Fibroblast of lung (primary cell): Measurements from ENCODE around the gene CBY3.

Experiments
- EZH2 ChIP-seq: IDR thresholded peaks from 2 replicates; pipeline ENCODE4 v1.5.1; 2012; ENCODE audit warnings: low read length, control low read depth, mild to moderate bottlenecking; ENCODE audit errors: missing control alignments
- TF ChIP-seq, protein P1 (sequence below), 2 donors: IDR thresholded peaks in 1 of 2; conservative IDR thresholded peaks in 1 of 2; 1 replicate in 1 of 2; 2 replicates in 1 of 2; pipeline ENCODE4 v1.5.1; 2011 to 2012; ENCODE audit warnings: low read length in 2 of 2, control low read depth in 1 of 2, inconsistent platforms in 1 of 2, low read depth in 1 of 2, mild to moderate bottlenecking in 1 of 2

- TF ChIP-seq, protein P1, sequence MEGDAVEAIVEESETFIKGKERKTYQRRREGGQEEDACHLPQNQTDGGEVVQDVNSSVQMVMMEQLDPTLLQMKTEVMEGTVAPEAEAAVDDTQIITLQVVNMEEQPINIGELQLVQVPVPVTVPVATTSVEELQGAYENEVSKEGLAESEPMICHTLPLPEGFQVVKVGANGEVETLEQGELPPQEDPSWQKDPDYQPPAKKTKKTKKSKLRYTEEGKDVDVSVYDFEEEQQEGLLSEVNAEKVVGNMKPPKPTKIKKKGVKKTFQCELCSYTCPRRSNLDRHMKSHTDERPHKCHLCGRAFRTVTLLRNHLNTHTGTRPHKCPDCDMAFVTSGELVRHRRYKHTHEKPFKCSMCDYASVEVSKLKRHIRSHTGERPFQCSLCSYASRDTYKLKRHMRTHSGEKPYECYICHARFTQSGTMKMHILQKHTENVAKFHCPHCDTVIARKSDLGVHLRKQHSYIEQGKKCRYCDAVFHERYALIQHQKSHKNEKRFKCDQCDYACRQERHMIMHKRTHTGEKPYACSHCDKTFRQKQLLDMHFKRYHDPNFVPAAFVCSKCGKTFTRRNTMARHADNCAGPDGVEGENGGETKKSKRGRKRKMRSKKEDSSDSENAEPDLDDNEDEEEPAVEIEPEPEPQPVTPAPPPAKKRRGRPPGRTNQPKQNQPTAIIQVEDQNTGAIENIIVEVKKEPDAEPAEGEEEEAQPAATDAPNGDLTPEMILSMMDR (conservative IDR thresholded peaks at IDR 0.05 in 1 of 2, IDR thresholded peaks at IDR 0.05 in 1 of 2; ENCODE audit: low read depth in 1 of 2, low read length in 2 of 2): no peak
- no peak for TF ChIP-seq EZH2
Measured at GRCh38 chr5:179697108-179697507, 16.3 kb upstream of the CBY3 start.
